Neutrophil (primary cell): Measurements from ENCODE around the gene NAGK.
"Not testable (repeated sequence)": the region's sequence is repeated elsewhere in the genome, so short reads cannot be mapped to it uniquely, and the experiment has no call there.

Experiments
- H3K27ac ChIP-seq: fragments of 200-600 bp; sonication (generic); 2 replicates; pipeline ENCODE4 v1.5.1; 2016; ENCODE audit warnings: mild to moderate bottlenecking, moderate library complexity
- H3K27me3 ChIP-seq: fragments of 200-600 bp; sonication (generic); 2 replicates; pipeline ENCODE4 v1.6.0; 2016; ENCODE audit warnings: mild to moderate bottlenecking
- H3K36me3 ChIP-seq: fragments of 200-600 bp; sonication (generic); 2 replicates; pipeline ENCODE4 v1.5.1; 2017
- H3K4me1 ChIP-seq, 2 experiments: fragments of 200-600 bp in 1 of 2; sonication (generic) in 1 of 2; 1 replicate in 1 of 2; 2 replicates in 1 of 2; pipeline versions ENCODE4 v1.5.1 to v1.6.1; 2013 to 2016; ENCODE audit warnings: low read depth in 1 of 2, low read length in 1 of 2, mild to moderate bottlenecking in 1 of 2, moderate library complexity in 1 of 2; ENCODE audit not compliant: control insufficient read depth in 1 of 2, insufficient read depth in 1 of 2
- H3K4me3 ChIP-seq, 2 experiments: fragments of 200-600 bp in 1 of 2; sonication (generic) in 1 of 2; 1 replicate in 1 of 2; 2 replicates in 1 of 2; pipeline ENCODE4 v1.5.1; 2013 to 2016; ENCODE audit warnings: low read depth in 1 of 2, low read length in 1 of 2, mild to moderate bottlenecking in 1 of 2, moderate library complexity in 1 of 2
- H3K9me3 ChIP-seq: fragments of 200-600 bp; sonication (generic); 2 replicates; pipeline ENCODE4 v1.5.1; 2016
- TF ChIP-seq, protein P1 (sequence below): fragments of 200-600 bp; sonication (generic); IDR thresholded peaks from 2 replicates; pipeline ENCODE4 v1.5.1; 2016; ENCODE audit warnings: antibody characterized with exemption

The NAGK gene

DNA sequence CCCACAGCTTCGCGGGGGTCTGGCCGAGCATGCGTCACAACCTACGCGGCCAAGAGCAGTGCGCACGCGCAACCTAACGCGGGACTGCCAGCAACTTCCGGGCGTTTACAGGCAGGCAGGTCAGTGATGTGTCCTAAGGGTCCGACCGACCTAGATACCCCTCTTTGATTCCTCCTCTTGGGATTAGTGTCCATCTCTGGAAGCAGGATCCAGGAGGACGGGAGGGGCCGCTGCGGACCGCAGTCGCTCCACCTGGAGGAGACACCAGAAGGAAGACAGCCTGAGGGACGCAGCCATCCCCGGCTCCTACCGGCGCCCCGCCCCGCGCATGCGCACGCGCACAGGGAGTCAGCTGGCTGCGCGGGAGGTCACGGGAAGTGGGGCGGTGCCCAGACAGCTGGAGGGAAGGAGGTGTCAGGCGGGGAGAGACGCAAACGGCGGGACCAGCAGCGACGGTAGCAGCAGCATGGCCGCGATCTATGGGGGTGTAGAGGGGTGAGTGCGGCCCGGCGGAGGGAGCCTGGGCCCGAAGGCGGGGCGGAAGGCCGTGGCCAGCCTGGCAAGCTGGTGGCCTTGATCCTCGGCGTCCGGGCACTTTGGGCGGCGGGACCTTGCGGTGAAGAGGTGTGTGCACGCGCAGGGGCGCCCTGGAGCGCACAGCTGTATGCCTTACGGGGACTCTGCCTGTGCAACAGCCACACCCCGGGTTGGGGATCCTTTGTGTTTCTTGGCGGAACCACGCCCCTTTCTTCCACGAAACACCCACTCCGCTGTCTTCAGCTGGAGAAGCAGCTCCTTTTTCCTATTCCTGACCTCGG, at the start of gene NAGK:
NAGK (plus strand) TSS at position 431 of the 818 bp plus-strand sequence; CDS start at position 467, 36 bp downstream.
- no peaks in the 10 kb centered on the region for H3K27me3 ChIP-seq
- no peaks in the 10 kb centered on the region for H3K9me3 ChIP-seq
- peak within 1 kb of the TSS; percentile 94 to 95 for H3K4me3 ChIP-seq
- peaks cover 20% of the 10 kb centered on the region for H3K36me3 ChIP-seq
- peak within 1 kb of the TSS; percentile 100 for H3K27ac ChIP-seq
- TF ChIP-seq, protein P1, sequence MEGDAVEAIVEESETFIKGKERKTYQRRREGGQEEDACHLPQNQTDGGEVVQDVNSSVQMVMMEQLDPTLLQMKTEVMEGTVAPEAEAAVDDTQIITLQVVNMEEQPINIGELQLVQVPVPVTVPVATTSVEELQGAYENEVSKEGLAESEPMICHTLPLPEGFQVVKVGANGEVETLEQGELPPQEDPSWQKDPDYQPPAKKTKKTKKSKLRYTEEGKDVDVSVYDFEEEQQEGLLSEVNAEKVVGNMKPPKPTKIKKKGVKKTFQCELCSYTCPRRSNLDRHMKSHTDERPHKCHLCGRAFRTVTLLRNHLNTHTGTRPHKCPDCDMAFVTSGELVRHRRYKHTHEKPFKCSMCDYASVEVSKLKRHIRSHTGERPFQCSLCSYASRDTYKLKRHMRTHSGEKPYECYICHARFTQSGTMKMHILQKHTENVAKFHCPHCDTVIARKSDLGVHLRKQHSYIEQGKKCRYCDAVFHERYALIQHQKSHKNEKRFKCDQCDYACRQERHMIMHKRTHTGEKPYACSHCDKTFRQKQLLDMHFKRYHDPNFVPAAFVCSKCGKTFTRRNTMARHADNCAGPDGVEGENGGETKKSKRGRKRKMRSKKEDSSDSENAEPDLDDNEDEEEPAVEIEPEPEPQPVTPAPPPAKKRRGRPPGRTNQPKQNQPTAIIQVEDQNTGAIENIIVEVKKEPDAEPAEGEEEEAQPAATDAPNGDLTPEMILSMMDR, result peak; percentile 25
- peaks cover 90 to 92% of the 10 kb centered on the region in 2 experiments for H3K4me1 ChIP-seq

DNA sequence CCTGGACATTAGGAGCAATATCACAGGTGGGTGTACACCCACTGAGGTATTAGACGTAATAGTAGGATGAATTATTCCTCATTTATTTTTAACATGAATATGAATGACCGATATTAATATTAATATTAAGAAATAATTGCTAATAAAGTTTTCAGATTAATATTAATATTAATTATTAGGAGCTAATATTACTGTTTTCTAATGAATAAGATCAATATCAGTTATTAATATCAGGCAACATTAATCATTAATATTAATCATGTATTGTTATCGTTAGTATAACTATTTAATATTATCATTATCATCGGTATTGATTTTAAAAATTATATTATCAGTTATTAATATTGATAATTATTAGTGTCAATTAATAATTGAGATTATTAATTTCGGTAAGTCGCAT, 48.5 kb upstream of the NAGK start:
- H3K4me3 ChIP-seq, H3K27me3 ChIP-seq: not testable (repeated sequence)

DNA sequence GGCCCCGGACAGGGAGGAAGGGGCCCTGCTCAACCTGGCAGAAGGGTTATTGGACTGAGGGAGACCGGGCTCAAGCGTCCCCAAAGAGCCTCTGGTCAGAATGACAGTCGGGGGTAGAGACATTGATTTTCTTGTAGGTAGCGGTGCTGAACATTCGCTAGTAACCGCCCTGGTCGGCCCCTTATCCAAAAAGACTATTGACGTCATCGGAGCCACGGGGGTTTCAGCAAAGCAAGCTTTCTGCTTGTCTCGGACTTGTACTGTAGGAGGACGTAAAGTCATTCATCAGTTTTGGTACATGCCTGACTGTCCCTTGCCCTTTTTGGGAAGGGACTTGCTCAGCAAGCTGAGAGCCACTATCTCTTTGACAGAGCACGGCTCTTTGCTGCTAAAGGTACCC, 47.1 kb upstream of the NAGK start:
- H3K9me3 ChIP-seq, H3K4me1 ChIP-seq, H3K4me3 ChIP-seq, H3K27ac ChIP-seq, H3K27me3 ChIP-seq, H3K36me3 ChIP-seq: not testable (repeated sequence)

More for the DNA sequence above, 48.5 kb upstream of the NAGK start:
- not testable (repeated sequence) for H3K4me1 ChIP-seq, H3K27ac ChIP-seq, H3K9me3 ChIP-seq, H3K36me3 ChIP-seq

DNA sequence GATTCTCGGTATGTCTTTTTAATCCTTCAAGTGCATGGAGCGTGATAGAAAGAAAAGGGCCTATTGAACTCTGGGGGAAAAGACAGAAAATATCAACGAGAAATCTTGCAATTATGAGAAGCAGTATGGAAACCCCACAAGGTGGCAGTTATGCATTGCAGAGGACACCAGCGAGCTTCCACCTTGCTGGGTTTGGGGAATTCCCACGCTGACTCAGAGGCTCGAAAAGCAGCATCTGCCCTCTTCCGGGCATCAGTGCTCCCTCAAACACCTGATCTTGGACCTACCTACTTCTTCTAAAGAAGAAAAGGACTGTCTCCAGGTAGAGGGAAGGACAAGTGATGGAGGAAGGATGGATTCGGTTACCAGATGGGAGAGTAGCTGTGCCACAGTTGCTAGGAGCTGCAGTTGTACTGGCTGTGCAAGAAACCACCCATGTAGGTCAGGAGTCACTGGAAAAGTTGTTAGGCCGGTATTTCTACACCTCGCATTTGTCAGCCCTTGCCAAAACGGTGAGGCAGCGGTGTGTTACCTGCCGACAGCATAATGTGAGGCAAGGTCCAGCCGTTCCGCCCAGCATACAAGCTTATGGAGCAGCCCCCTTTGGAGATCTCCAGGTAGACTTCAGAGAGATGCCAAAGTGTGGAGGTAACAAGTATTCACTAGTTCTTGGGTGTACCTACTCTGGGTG, 44.8 kb upstream of the NAGK start:
- H3K4me1 ChIP-seq, H3K4me3 ChIP-seq, H3K36me3 ChIP-seq, H3K27ac ChIP-seq, H3K27me3 ChIP-seq, H3K9me3 ChIP-seq: not testable (repeated sequence)
- TF ChIP-seq, protein P1, result peak; percentile 34

DNA sequence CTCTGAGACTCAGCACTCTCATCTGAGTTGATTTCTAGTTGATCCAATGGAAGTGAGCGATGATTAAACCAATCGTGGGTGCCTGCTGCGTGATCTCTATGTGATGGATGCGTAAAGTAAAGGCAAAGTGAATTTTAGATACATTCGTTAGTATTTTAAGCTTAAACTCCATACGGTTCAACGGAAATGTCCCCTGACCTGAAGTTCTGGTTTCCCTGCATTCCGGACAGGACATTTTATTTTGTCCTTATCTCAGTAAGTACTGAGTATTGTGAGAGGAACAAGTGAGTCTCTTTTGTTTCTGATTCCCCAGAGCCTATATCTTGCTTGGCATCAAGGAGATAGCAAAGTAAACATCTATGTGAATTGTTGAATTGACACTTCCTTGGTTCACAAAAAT, 32.2 kb upstream of the NAGK start:
- H3K9me3 ChIP-seq, H3K36me3 ChIP-seq, H3K27me3 ChIP-seq, H3K4me1 ChIP-seq, H3K27ac ChIP-seq, H3K4me3 ChIP-seq: not testable (repeated sequence)

DNA sequence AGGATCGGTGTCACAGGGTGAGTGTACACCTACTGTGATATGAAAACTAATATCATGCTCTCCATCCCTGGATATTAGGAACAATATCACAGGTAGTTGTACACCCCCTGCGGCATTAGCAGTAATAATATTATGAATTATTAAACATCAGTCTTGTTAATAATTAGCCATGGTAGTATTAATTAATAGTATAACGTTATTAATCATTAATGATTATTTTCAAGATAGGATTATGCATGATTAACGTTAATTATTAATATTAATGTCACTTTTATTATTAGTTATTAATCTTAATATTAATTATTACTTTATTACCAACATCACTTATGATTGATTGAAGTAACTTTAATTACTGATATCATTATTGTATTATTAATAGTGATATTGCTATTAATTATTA, 26.2 kb upstream of the NAGK start:
- Histone ChIP-seq H3K4me3 (no peak overlapping the region), H3K27me3 (peaks cover 9% of the 10 kb centered on the region), H3K4me1 (peaks cover 15 to 17% of the 10 kb centered on the region in 2 experiments), H3K9me3 (no peaks in the 10 kb centered on the region), H3K36me3 (no peaks in the 10 kb centered on the region), H3K27ac (no peak overlapping the region)
- TF ChIP-seq, protein P1, result no peak
